Endometrium (tissue), 2 donors: ENCODE measurements around the gene PRKCQ.
"Not testable (repeated sequence)": the region's sequence is repeated elsewhere in the genome, so short reads cannot be mapped to it uniquely, and the experiment has no call there.

ENCODE experiments used
- FAIRE-seq: peaks from 2 replicates; lab custom pipeline; 2012; peaks lifted over from hg19 to GRCh38; lab: Jason Lieb, UNC
- donor health status: control.
- donor health status: control.

PRKCQ gene

DNA sequence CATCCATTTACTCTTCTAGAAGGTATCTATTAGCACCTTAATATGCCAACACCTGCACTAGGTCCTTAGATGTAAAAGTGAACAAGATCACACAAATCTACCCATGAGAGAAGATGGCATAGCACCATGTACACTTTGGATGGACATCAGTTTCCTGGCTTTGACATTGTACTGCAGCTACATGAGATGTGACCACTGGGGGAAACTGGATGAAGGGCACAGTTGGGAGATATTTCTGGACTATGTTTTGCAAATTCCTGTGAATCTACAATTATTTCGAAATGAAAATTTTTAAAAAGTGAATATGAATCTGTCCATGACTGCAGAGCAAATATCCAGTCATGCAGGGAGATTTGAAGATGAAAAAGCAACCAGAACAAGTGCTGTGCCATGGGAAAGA, 124.5 kb downstream of the PRKCQ start:
- no peak for FAIRE-seq

DNA sequence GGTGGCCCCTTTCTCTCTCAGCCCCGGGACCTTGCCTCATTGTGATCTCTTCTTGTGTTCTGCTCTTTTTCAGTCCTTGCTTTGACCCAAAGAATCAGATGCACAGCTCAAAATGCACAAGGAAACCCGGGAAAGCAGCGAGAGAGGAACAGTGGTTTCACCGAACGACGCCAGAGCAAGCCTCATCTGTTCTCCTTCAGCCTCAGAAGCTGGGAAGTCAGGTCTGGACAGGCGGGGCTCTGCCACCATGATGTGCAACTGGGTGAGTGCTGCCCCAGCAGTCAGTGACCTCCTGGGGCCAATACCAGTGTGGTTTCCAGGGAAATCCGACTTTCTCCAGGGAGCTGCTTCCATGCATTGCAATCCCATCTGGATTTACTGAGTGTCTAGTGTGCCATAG, 133.4 kb downstream of the PRKCQ start:
- no peak for FAIRE-seq

DNA sequence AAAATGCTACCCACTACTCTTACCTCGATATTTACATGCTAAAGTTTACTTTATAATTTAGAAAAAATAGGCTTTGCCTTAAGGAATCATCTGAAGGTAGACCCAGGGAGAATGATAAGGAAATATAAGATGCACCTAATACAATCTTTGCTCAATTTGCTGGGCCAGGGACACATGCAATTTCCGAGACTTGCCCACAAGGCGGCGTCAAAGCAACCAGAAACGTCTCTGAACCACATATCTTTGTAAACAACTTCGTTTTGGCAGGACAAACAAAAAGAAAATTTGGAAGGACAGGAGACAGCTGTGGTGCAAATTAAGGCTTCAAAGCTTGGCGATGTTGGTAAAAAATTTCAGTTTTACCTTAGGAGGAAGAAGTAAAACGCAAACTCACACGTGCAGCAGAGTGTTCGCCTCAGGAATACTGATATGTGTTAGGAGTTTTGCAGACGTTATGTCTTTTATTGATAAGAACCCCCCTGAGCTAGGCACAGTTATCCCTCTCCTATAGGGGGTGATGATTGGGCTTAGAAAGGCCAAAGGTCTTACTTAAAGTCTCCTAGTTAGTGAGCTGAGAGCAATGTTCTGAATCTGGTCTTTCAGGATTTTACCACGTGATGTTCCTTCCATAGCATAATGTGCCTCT, 134.3 kb downstream of the PRKCQ start:
- FAIRE-seq = peak; percentile 23

DNA sequence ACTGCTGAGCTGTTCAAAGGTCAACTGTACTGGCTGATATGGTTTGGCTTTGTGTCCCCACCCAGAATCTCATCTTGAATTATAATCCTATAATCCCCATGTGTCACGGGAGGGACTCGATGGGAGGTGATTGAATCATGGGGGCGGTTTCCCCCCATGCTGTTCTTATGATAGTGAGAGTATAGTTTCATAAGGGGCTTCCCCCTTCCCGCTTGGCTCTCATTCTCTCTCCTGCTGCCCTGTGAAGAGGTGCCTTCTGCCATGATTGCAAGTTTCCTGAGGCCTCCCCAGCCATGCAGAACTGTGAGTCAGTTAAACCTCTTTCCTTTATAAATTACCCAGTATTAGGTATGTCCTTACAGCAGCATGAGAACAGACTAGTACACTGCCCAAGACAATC, 140.2 kb downstream of the PRKCQ start:
- FAIRE-seq = not testable (repeated sequence)

DNA sequence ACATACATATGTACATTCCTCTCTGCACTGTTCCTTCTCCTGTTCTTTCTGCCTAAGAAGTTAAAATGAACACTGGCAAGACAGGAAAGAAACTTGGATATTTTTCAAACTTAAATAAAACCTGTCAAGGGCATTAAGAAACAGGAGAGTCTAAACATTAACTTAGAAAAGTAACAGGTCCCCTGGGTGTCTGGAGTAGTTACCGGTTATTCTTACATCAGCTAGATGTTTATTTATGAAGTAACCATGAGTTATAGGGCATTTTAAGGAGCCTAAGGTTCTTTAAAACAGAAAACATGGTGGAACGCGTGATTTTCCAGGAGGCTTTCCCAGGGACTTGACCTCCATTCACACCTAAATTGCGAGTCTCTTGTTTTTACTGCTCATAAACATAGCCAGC, 148.2 kb downstream of the PRKCQ start:
- no peak for FAIRE-seq

DNA sequence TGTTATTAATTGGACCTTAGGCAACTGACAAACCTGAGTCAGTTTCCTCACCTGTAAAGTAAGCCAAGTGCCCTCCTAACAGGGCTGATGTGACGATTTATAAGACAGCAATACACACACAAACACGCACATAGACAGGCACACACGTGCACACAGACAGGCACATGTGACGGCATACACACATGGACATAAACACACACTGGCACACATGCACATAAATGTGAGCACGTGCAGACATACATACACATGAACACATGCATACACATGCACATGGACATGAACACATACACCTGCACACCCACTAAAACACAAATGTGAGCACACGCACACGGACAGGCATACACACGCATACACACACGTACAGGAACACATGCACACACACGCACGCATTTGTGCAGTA, 148.9 kb downstream of the PRKCQ start:
- FAIRE-seq = no peak

DNA sequence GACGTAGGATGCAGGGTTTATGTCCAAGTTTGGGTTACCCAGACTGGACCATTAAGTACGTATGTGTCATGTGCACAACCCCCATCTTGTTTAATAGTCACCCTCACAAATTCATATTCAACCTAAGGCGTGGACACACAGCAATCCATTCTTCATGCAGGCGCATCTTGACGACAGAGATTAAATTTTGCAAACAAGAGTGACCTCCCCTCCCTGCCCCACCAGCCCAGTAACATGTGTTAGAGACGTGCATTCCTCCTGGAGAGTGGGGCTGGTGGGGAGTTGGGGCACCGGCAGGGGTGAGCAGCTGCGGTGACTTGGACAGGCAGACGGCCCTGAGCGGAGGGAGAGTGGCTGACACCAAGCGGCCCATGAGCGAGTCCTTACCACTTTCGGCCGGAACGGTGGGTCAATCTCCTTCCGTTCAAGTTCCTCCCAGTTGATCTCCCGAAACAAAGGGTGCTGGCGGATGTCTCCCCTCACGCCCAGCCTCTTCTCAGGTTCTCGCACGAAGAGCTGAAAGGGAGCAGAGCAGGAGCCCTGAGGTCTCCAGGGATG, 149.6 kb downstream of the PRKCQ start:
- no peak for FAIRE-seq

DNA sequence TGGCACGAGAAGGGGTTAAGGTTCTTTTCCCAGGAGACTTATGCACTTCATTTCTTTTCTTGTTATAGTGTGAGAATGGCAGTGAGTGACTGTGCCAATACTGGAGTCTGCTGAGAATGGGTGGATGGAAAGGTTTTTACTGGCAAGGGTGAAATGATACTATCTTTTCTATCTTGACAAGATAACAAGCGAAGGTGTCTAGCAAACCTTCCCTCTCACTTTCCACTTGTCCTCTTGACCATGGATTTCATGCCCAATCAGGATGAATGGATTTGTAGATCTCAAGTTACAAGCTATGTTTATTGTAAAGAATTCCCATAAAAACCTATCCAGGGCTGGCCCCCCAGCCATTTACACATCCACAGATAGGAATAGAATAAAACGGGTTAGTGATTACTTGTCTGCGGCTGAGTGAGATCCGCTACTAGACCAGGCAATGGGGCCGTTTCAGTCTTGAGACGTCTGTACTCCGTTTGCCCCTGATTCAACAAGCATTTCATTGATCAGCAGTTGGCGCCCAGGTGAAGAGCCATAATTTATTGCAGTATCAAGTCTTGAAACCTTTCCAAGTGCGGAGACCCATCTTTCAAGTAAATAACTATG, 152.6 kb downstream of the PRKCQ start:
- FAIRE-seq = no peak

DNA sequence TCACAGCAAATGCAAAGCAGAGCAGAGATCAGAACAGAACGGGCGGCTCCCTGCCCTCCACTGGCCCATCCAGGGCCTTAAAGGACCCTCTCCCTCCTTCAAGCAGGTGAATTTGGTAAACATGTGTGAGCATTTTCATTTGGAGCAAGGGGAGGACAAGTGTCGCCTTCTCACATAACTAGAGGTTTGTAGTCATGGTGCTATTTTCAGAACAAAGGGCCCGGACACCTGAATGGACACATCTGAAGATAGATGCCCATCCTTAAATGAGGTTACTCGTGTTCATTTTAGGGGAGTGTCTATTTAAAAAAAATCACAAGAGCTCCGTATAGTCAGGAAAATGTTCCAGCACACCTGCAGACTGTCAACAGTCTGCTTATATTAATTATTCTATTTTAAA, 153.8 kb downstream of the PRKCQ start:
- FAIRE-seq = no peak

DNA sequence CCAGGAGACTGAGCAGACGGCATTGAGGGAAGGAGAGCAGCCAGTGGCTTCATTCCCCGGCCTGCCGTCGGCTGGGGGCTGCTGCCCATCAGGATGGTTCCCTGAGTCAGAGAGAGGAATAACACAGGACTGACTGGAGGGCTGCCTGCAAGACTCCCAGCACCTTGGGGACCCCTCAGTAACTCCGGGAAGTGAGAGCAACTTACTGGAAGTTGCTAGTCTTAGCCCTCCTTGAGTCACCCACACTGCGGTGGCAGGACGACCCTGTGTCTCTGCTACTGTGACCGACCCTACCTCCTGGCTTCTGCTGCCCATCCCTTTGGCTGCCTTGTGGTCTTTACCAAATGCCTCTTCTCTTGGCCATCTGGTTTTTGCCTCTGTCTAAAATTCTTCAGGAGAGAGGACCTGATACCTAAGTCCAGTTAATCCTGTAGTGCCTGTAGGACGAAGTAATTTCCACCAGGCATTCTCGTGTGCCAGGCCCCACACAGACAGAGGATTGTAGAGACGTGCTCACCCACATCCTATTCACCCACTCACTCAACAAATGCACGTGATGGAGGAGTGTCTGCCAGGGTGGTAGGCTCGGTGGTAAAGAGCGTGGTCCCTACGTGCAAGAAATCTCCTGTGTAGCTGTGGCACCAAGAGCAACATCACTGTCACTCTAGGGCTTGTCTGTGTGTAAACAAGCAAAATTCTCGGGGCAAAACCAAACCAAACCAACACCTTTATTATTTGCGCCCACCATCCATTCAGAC, 156.5 kb downstream of the PRKCQ start:
- no peak for FAIRE-seq

DNA sequence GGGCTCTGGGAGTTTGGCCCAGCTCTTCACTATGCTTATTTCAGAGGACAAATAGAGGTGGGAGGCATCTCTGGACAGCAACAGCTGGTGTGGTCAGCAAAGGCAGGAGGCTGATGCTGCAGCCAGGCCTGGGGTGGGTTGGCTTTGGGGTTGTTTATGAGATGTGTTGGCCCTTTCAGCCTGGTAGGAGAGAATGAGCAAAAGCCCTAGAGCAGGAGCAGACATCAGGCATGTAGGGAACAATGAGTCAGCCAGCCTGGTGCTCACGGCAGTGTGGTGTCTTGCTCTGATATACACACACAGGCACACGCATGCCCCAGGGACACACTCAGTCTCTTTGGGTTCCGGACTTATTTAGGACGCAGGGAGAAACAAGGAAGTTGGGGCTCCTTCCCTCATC, 157.1 kb downstream of the PRKCQ start:
- FAIRE-seq = no peak

DNA sequence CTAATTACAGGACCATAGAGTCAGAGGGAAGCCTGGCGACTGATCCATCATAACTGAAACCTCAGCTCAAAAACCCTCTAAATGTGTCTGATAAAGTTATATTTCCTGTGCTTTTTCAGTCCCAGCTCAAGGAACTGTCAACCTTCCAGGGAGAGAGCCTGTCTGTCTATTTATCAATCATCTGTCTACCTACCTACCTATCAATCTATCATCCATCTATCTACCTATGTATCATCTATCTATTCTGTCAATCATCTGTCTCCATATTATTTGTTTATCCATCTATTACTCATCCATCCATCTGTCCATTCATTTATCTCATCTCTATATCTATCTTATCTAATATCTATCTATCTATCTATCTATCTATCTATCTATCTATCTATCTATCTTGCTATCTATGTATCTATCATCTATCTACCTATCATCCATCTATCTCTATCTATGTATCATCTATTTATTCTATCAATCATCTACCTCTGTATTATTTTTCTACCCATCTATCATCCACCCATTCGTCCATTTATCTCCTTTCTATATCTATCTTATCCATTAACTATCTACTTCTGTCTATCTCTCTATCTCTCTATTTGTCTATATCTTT, 161.4 kb downstream of the PRKCQ start:
- no peak for FAIRE-seq

DNA sequence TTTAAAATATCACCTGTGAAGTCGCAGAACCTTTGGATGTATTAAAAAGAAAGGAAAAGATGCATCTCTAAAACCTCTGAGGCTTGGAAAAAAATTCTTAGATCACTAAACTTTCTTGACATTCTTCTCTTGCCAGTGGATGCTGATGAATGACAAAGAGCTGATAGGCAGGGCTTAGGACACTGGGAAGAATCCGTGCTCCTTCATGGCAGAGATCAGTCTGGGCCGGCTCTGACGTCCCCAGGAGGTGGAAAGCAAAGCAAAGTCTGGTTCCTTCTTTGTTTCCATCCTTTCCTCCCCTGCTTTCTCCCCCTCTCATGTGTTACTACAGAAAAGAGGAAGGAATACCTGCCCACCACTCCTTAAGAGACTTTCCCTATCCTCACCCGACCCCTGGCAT, 161.9 kb downstream of the PRKCQ start:
- FAIRE-seq = no peak

DNA sequence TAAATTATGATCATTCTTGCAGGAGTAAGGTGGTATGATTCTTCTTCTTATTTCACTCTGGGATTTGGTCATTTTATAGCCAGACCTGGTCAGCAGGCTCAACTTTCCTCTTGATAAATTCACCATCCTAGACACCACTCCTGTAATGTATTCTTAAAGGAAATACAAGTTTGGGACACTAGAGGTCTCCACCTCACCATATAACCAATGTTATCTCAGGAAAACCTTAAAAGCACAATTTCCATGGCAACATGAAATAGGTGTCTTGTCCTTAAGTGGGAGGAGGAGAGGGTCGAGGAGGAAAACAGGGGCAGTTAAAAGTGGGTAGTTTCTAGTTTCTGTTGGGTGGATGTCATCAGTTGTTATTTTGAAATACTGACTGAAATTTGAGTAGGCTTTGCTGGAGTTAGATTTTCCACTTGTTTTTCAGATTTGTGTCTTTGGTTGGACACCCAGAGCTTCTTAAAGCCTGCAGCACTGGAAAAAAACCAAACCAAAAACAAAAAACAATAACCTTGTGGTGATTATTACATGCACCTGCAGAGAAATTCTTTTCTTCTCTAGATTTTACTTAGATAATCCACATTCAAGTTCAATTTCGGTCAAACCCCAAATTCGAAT, 163.1 kb downstream of the PRKCQ start:
- peak; percentile 79 for FAIRE-seq

DNA sequence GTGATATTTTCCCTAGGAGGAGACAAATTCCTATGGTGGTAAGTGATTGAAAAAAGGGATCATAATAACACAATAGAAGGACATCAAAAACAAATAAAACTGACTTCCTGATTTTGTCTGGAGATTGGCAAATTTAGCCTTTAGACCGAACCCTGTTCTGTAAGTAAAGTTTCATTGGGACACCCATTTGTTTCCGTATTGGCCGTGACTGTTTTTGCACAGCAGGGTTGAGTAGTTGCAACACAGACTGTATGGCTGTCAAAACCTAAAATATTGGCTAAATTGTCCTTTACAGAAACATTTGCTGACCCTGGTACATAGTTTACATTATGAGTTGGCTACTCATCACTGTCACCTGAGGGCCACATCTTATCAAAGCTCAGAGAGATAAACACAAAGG, 168.6 kb downstream of the PRKCQ start:
- FAIRE-seq = no peak

DNA sequence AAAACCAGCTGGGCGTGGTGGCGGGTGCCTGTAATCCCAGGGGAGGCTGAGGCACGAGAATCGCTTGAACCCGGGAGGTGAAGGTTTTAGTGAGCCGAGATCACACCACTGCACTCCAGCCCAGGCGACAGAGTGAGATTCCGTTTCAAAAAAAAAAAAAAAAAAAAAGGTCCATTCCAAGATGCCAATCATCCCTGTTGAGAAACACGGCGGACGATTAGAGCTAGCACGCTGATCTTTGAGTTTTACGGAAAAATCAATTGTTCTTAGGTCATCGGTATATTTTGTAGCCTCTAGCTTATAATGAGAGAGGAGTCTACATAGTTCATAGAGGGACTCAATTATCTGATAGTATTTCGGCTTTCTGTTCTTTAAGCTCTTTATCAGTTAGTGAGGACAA, 169.2 kb downstream of the PRKCQ start:
- FAIRE-seq = no peak

DNA sequence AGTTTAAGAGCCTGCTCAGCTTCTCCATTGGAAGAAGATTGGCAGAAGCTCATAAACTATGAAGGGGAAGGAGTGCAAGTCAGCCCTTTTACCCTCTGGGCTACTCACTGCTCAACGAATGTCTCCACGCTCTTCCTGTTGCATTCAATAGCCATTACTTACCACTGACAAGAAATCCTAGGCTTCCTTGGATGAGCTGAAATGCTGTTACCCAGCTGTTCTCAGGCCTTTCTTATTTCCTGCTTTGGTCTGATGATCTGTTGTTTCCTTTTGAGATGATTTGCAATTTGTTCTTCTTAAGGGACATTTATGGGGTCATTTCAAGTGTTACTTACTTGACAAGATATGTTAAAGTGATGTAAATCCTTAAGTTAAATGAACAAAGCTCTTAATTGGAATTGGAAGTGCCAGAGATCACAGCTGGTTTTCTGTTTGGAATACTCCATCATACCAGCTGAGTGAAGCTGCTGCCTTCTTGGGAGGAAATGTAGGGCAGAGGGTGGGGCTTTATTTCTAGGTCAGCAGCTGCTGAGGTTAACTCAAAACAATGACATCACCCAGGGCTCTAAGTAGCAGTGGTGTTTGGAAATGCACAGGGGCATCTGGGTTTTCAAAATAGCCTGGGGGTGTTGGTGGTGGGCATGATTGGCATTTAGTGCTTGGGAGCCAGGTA, 170.0 kb downstream of the PRKCQ start:
- peak; percentile 70 for FAIRE-seq

DNA sequence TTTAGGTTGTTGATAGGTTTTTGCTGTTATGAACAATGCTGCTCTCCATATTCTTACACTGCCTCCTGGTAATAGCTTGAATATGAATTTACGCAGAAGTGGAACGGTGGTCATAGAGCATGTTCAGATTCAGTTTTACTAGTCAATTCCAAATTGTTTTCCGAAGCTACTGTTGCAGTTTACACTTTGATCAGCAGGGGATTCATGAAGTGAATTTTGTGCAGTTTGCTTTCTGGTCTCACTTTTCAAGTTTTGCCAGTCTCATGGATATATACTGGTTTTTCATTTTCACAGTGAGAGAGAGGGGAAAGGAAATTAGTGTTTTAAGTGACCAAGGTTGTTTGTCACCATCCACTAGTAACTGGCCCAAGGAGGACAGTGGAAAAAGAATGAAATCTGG, 171.3 kb downstream of the PRKCQ start:
- no peak for FAIRE-seq

DNA sequence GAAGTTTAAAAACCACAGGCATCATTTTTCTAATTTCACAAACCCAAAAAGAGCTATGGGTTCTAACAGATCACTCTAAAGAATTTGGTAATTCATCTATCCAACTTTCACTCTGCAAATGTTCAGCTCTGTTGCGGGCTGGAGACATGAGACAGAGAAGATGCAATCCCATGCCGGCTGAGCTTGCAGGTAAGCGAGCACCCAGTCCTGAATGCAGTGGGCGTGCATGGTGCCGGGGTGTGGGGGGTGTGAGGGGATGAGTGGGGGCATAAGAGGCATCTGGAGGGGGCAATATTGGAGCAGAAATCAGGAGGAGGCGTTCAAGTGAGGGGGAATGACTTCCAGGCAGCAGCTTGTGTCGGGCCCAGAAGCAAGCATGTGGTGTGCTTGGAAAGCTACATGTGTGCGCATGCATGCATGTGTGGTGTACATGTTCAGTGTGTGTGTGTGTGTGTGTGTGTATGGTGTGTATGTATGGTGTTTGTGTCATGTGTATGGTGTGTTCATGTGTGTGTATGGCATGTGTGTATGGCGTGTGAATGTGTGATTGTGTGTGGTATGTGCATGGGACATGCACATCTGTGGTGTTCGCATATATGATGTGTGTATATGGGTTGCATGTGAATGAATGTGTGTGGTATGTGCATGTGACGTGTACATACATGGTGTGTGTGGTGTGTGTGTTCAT, 172.9 kb downstream of the PRKCQ start:
- FAIRE-seq = no peak

DNA sequence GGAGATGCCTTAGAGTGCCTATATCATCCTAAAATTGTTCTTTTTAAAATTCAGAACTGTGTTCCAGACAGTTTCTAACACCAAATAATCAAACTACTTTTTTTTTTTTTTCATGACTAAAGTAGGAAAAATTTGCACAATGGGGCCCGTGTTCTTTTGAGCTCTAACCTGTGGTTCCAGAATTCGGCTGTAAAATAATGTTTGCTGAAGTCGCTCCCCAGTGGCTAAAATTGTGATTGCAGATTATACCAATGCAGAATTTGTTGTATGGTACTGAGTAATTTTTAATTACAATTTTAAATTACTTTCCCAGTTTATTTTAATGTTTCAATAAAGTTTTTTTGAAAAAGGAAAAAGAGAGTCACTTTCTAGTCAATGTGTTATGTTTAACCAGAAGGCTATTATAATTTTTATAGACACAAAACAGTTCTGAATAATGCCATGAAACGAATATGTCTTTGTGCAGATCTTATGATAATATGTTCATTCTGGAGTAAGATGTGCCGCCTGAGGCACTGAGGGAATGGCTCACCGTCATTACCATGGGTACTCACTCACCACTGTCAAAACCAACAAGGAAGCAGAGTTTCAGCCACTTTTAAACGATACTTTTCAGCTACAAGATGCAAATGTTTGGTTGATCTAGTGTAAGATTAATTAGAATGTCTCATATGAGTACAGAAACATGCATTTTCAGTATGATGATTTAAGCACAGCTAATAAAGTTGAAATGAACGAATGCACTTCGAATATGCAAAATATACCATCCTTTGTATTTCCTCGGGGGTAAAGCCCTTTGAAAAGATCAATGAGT, 173.6 kb downstream of the PRKCQ start:
- peak; percentile 91 for FAIRE-seq
